Measurements from ENCODE around the gene KRTAP21-2. TPM values are rescaled to one million over a fixed set of nuclear protein-coding genes. Genes with fewer than 3 reads are reported as not detected.

The KRTAP21-2 gene
- polyA plus RNA-seq, 4 donors, result not detected

DNA sequence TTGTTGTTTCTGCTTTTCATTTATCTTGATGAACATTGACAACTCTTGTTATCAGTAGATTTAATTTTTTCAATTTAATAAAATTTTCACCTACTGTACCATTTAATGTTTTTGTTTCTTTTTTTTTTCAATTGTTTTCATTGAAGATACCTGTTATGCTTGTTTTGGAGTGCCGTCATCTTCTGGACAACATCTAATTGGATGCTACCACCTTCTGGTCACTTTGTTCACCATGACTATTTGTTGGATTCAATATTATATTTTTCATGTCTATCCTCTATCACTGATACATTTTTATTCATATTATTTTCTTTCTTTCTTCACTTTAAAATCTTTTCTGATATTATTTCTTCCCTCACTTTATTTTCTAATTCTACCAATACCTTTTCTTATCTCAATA is 14.0 kb downstream of the KRTAP21-2 start:
- no peak for FAIRE-seq
- no peaks in the 10 kb centered on the region for H3K27me3 ChIP-seq (ENCODE audit: control insufficient read depth in 3 of 3, insufficient read depth in 3 of 3, low read length in 3 of 3)
- no peaks in the 10 kb centered on the region for H3K36me3 ChIP-seq (ENCODE audit: control insufficient read depth in 3 of 3, insufficient read depth in 2 of 3, low read depth in 1 of 3, low read length in 3 of 3)
- 63 to 84% (median 67%) methylated on average over 1 of the region's 1 CpG for WGBS, 3 donors
- H3K4me1 ChIP-seq (ENCODE audit: control insufficient read depth in 3 of 3, insufficient read depth in 2 of 3, low read depth in 1 of 3, low read length in 2 of 3), result no peaks in the 10 kb centered on the region
- DNase-seq, result no peak
- H3K9me3 ChIP-seq (ENCODE audit: control insufficient read depth in 2 of 2, insufficient read depth in 1 of 2, low read depth in 1 of 2, low read length in 1 of 2), result no peaks in the 10 kb centered on the region
- no peak overlapping the region for H3K27ac ChIP-seq (ENCODE audit: low read depth in 1 of 3, low read length in 2 of 3)
- H3K4me3 ChIP-seq (ENCODE audit: low read depth in 1 of 3, low read length in 3 of 3), result no peak overlapping the region

DNA sequence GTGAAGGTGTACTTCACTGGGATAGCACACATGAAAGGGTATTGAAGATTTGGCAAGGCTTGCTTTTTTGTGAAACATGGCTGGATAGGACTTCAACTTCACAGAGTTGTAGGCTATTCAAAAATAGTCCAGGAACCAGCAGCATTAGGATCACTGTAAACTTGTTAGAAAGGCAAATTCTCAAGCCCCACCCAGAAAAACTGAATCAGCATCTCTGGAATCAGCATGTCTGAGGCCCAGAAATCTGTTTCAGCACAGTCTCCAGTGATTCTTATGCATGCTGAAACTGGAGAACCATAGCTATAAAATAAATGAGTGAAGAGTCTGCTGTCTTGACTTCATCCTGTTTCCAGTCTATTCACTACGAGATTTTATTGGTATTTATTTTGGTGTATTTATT is 20.3 kb downstream of the KRTAP21-2 start:
- Histone ChIP-seq H3K27ac (ENCODE audit: low read depth in 1 of 3, low read length in 2 of 3) (no peak overlapping the region), H3K9me3 (ENCODE audit: control insufficient read depth in 2 of 2, insufficient read depth in 1 of 2, low read depth in 1 of 2, low read length in 1 of 2) (no peaks in the 10 kb centered on the region), H3K4me1 (ENCODE audit: control insufficient read depth in 3 of 3, insufficient read depth in 2 of 3, low read depth in 1 of 3, low read length in 2 of 3) (no peaks in the 10 kb centered on the region), H3K4me3 (ENCODE audit: low read depth in 1 of 3, low read length in 3 of 3) (no peak overlapping the region), H3K36me3 (ENCODE audit: control insufficient read depth in 3 of 3, insufficient read depth in 2 of 3, low read depth in 1 of 3, low read length in 3 of 3) (no peaks in the 10 kb centered on the region), H3K27me3 (ENCODE audit: control insufficient read depth in 3 of 3, insufficient read depth in 3 of 3, low read length in 3 of 3) (no peaks in the 10 kb centered on the region)
- DNase-seq (no peak), FAIRE-seq (no peak)
- 46 to 66% (median 55%) methylated on average over 1 of the region's 1 CpG for WGBS, 3 donors

DNA sequence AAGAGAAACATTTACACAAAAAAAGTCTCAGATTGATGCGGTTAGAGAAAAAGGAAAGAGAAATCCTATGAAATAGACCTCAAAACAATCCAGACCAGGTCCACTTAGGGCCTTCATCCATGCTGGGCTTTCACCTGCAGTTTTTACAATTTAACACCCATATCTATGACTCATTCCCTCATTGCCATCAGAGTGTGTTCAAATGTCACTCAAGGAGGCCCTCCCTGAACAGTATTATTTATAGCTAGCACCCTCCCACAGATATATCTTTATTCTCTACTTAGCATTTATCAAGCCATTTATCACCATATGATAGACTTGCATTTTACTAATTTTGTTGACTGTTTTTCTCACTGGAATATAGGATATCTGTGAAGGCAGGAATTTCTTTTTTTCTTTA is 27.7 kb downstream of the KRTAP21-2 start:
- DNase-seq (no peak), FAIRE-seq (no peak)
- 79 to 89% (median 79%) methylated on average over 1 of the region's 1 CpG for WGBS, 3 donors

DNA sequence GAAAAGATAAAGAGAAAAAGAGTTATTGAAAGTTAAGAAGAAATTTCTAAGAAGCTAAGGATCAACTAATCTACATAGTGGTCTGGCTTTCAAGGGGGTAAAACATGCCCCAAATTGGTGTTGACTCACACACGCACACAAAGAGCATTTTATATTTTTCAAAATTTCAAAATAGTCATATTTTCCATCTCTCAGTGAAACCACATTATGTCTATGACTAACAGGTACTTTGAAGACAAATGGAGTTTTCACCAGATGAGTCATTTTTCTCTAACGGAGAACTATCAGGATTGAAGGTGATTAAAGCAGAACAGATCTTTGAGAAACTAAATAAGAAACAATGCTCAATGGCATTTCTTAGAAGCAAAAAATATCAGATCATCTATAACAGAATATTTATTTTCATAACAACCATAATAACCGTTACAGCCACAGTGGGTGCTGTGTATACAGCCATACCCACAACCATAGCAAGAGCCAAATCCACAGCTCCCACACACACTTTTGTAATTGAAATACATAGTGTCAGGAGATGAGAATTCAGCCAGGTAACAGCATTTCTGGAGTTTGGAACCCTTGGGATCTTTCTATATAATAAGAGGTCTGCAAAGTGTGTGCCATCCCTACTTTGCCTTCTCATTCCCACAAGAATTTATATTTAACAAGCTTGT is 28.7 kb downstream of the KRTAP21-2 start, which contains the start of gene KRTAP21-3:
Gene KRTAP21-3 (minus strand): TSS at position 539 of the 671 bp plus-strand sequence. CDS start 18 bp downstream, at position 521.
- H3K4me1 ChIP-seq (ENCODE audit: control insufficient read depth in 3 of 3, insufficient read depth in 2 of 3, low read depth in 1 of 3, low read length in 2 of 3), result no peaks in the 10 kb centered on the region
- H3K27me3 ChIP-seq (ENCODE audit: control insufficient read depth in 3 of 3, insufficient read depth in 3 of 3, low read length in 3 of 3), result no peaks in the 10 kb centered on the region
- H3K36me3 ChIP-seq (ENCODE audit: control insufficient read depth in 3 of 3, insufficient read depth in 2 of 3, low read depth in 1 of 3, low read length in 3 of 3), result no peaks in the 10 kb centered on the region
- no peak within 1 kb of the TSS for H3K4me3 ChIP-seq (ENCODE audit: low read depth in 1 of 3, low read length in 3 of 3)
- WGBS, 3 donors, result 57 to 73% (median 69%) methylated on average over 3 of the region's 3 CpGs
- no peak within 1 kb of the TSS for H3K27ac ChIP-seq (ENCODE audit: low read depth in 1 of 3, low read length in 2 of 3)
- DNase-seq (no peak), FAIRE-seq (no peak)
- H3K9me3 ChIP-seq (ENCODE audit: control insufficient read depth in 2 of 2, insufficient read depth in 1 of 2, low read depth in 1 of 2, low read length in 1 of 2), result no peaks in the 10 kb centered on the region

More for the DNA sequence above, 27.7 kb downstream of the KRTAP21-2 start:
- no peaks in the 10 kb centered on the region for H3K4me1 ChIP-seq (ENCODE audit: control insufficient read depth in 3 of 3, insufficient read depth in 2 of 3, low read depth in 1 of 3, low read length in 2 of 3)
- H3K36me3 ChIP-seq (ENCODE audit: control insufficient read depth in 3 of 3, insufficient read depth in 2 of 3, low read depth in 1 of 3, low read length in 3 of 3), result no peaks in the 10 kb centered on the region
- H3K9me3 ChIP-seq (ENCODE audit: control insufficient read depth in 2 of 2, insufficient read depth in 1 of 2, low read depth in 1 of 2, low read length in 1 of 2), result no peaks in the 10 kb centered on the region
- no peak overlapping the region for H3K27ac ChIP-seq (ENCODE audit: low read depth in 1 of 3, low read length in 2 of 3)
- no peak overlapping the region for H3K4me3 ChIP-seq (ENCODE audit: low read depth in 1 of 3, low read length in 3 of 3)
- no peaks in the 10 kb centered on the region for H3K27me3 ChIP-seq (ENCODE audit: control insufficient read depth in 3 of 3, insufficient read depth in 3 of 3, low read length in 3 of 3)

DNA sequence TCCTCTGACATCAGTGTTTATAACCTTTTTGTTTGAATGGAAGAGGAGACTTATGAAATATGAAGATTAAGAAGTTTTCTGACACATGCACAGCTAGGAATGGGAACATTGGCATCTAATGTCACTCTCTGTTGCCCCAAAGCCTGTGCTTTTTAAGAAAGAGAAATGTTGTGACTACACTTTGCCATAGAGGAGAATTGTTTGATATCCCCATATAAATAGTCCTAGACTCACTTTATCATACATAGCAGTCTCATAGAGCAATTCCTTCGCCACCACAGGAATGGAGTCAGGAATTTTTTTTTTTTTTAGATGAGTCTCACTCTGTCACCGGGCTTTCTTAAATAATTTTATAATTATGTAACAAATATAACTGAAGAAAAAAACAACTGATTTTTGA is 30.0 kb downstream of the KRTAP21-2 start:
- DNase-seq (no peak), FAIRE-seq (no peak)
- Histone ChIP-seq H3K27ac (ENCODE audit: low read depth in 1 of 3, low read length in 2 of 3) (no peak overlapping the region), H3K36me3 (ENCODE audit: control insufficient read depth in 3 of 3, insufficient read depth in 2 of 3, low read depth in 1 of 3, low read length in 3 of 3) (no peaks in the 10 kb centered on the region), H3K4me3 (ENCODE audit: low read depth in 1 of 3, low read length in 3 of 3) (no peak overlapping the region), H3K4me1 (ENCODE audit: control insufficient read depth in 3 of 3, insufficient read depth in 2 of 3, low read depth in 1 of 3, low read length in 2 of 3) (no peaks in the 10 kb centered on the region), H3K9me3 (ENCODE audit: control insufficient read depth in 2 of 2, insufficient read depth in 1 of 2, low read depth in 1 of 2, low read length in 1 of 2) (no peaks in the 10 kb centered on the region), H3K27me3 (ENCODE audit: control insufficient read depth in 3 of 3, insufficient read depth in 3 of 3, low read length in 3 of 3) (no peaks in the 10 kb centered on the region)
- 88 to 93% (median 88%) methylated on average over 2 of the region's 2 CpGs for WGBS, 3 donors

DNA sequence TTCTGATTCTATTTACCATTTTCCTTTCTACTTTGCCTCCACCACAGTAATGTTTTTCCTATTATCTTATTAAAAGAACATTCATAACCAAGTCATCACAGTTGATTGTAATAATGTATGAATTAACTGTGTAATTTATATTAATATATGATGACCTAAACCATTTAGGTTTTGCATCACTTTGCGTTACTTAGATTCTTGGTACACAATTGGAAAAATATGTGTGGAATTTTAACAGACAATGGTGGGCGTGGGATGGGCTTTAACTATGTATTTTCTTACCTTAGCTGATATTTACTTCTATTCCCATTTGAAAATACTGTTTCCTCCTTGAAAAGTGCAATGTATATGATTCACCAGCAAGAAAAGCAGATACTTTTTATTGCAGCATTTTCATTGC is 32.1 kb downstream of the KRTAP21-2 start:
- Histone ChIP-seq H3K27ac (ENCODE audit: low read depth in 1 of 3, low read length in 2 of 3) (no peak overlapping the region), H3K27me3 (ENCODE audit: control insufficient read depth in 3 of 3, insufficient read depth in 3 of 3, low read length in 3 of 3) (no peaks in the 10 kb centered on the region), H3K4me3 (ENCODE audit: low read depth in 1 of 3, low read length in 3 of 3) (no peak overlapping the region), H3K36me3 (ENCODE audit: control insufficient read depth in 3 of 3, insufficient read depth in 2 of 3, low read depth in 1 of 3, low read length in 3 of 3) (no peaks in the 10 kb centered on the region), H3K9me3 (ENCODE audit: control insufficient read depth in 2 of 2, insufficient read depth in 1 of 2, low read depth in 1 of 2, low read length in 1 of 2) (no peaks in the 10 kb centered on the region), H3K4me1 (ENCODE audit: control insufficient read depth in 3 of 3, insufficient read depth in 2 of 3, low read depth in 1 of 3, low read length in 2 of 3) (no peaks in the 10 kb centered on the region)
- WGBS, 3 donors, result 75 to 84% (median 76%) methylated on average over 2 of the region's 2 CpGs
- FAIRE-seq (no peak), DNase-seq (no peak)

DNA sequence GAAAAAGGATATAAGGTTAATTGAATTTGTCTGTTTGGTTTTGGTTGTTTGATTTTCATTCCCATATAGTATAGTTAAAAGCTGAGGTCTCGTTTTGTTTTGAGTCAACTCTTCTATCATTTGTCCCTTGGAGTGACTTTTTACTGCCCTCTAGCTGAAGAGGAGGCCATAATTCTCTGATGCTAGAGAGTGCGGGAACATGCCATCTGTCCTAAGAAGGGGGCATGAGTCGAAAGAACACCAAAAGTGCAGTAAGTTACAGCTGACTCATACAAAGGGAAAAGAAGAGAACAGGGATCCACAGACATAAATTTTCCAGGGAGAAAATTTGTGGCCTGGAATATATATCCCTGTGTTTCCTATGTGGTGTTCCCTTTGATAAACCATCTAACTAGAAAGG is 32.6 kb downstream of the KRTAP21-2 start:
- Histone ChIP-seq H3K4me1 (ENCODE audit: control insufficient read depth in 3 of 3, insufficient read depth in 2 of 3, low read depth in 1 of 3, low read length in 2 of 3) (no peaks in the 10 kb centered on the region), H3K4me3 (ENCODE audit: low read depth in 1 of 3, low read length in 3 of 3) (no peak overlapping the region), H3K27me3 (ENCODE audit: control insufficient read depth in 3 of 3, insufficient read depth in 3 of 3, low read length in 3 of 3) (no peaks in the 10 kb centered on the region), H3K36me3 (ENCODE audit: control insufficient read depth in 3 of 3, insufficient read depth in 2 of 3, low read depth in 1 of 3, low read length in 3 of 3) (no peaks in the 10 kb centered on the region), H3K9me3 (ENCODE audit: control insufficient read depth in 2 of 2, insufficient read depth in 1 of 2, low read depth in 1 of 2, low read length in 1 of 2) (no peaks in the 10 kb centered on the region), H3K27ac (ENCODE audit: low read depth in 1 of 3, low read length in 2 of 3) (no peak overlapping the region)
- 59 to 68% (median 63%) methylated on average over 3 of the region's 3 CpGs for WGBS, 3 donors
- DNase-seq, result no peak
- no peak for FAIRE-seq

DNA sequence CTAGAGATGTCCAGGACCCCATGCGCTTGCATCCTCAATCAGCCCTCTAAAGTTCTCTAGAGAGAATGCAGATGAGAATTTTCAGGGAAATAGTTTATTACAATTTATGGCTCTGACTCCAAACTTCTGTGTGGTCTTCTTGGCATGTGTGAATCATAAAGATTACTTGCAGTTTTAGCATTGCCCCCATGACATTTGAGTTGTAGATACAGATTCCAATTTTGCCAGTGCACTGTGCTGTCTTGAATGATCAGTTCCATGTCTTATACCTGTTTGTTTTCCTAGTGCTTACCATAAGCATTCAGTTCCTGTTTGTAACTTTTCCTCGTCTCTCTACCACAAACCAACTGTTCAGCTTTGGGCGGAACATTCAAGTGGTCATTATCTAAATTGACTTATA is 33.3 kb downstream of the KRTAP21-2 start:
- Histone ChIP-seq H3K4me1 (ENCODE audit: control insufficient read depth in 3 of 3, insufficient read depth in 2 of 3, low read depth in 1 of 3, low read length in 2 of 3) (no peaks in the 10 kb centered on the region), H3K36me3 (ENCODE audit: control insufficient read depth in 3 of 3, insufficient read depth in 2 of 3, low read depth in 1 of 3, low read length in 3 of 3) (no peaks in the 10 kb centered on the region), H3K4me3 (ENCODE audit: low read depth in 1 of 3, low read length in 3 of 3) (no peak overlapping the region), H3K9me3 (ENCODE audit: control insufficient read depth in 2 of 2, insufficient read depth in 1 of 2, low read depth in 1 of 2, low read length in 1 of 2) (no peaks in the 10 kb centered on the region), H3K27me3 (ENCODE audit: control insufficient read depth in 3 of 3, insufficient read depth in 3 of 3, low read length in 3 of 3) (no peaks in the 10 kb centered on the region), H3K27ac (ENCODE audit: low read depth in 1 of 3, low read length in 2 of 3) (no peak overlapping the region)
- DNase-seq (no peak), FAIRE-seq (no peak)
- 83 to 90% (median 86%) methylated on average over 3 of the region's 3 CpGs for WGBS, 3 donors

DNA sequence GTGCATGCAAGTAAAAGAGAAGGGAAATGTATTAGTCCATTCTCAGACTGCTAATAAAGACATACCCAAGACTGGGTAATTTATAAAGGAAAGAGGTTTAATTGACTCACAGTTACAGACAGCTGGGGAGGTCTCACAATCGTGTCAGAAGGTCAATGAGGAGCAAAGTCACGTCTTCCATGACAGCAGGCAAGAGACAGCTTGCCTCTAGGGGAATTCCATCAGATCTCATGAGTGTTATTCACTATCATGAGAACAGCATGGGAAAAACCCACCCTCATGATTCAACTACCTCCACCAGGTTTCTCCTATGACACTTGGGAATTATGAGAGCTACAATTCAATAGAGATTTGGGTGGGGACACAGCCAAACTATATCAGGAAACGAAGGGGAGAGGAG is 36.6 kb downstream of the KRTAP21-2 start:
- DNase-seq (no peak), FAIRE-seq (no peak)
- no peak overlapping the region for H3K4me3 ChIP-seq (ENCODE audit: low read depth in 1 of 3, low read length in 3 of 3)
- 14 to 32% (median 19%) methylated on average over 3 of the region's 3 CpGs for WGBS, 3 donors
- no peaks in the 10 kb centered on the region for H3K4me1 ChIP-seq (ENCODE audit: control insufficient read depth in 3 of 3, insufficient read depth in 2 of 3, low read depth in 1 of 3, low read length in 2 of 3)
- H3K27ac ChIP-seq (ENCODE audit: low read depth in 1 of 3, low read length in 2 of 3), result no peak overlapping the region
- no peaks in the 10 kb centered on the region for H3K9me3 ChIP-seq (ENCODE audit: control insufficient read depth in 2 of 2, insufficient read depth in 1 of 2, low read depth in 1 of 2, low read length in 1 of 2)
- H3K27me3 ChIP-seq (ENCODE audit: control insufficient read depth in 3 of 3, insufficient read depth in 3 of 3, low read length in 3 of 3), result no peaks in the 10 kb centered on the region
- no peaks in the 10 kb centered on the region for H3K36me3 ChIP-seq (ENCODE audit: control insufficient read depth in 3 of 3, insufficient read depth in 2 of 3, low read depth in 1 of 3, low read length in 3 of 3)
